K562 (cell line): ENCODE results near the gene DTNB.

Experiments
- YY1 ChIP-seq, 3 experiments: IDR thresholded peaks; 2 replicates each; pipeline ENCODE4 v1.6.1; 2011; ENCODE audit warnings: low read length in 2 of 3, mild to moderate bottlenecking in 2 of 3, moderate library complexity in 2 of 3, borderline replicate concordance in 1 of 3, control low read depth in 1 of 3, low read depth in 1 of 3; ENCODE audit not compliant: insufficient read depth in 3 of 3, insufficient replicate concordance in 2 of 3, control insufficient read depth in 1 of 3, insufficient read length in 1 of 3; ENCODE audit errors: extremely low read depth in 1 of 3
- TF ChIP-seq, protein P1 (sequence below), 3 experiments: IDR thresholded peaks in 2 of 3; conservative IDR thresholded peaks in 1 of 3; 2 replicates each; pipeline ENCODE4 v1.5.1; 2011 to 2012; ENCODE audit warnings: low read length in 3 of 3, mild to moderate bottlenecking in 3 of 3, control low read depth in 2 of 3, improper control_type of control experiment in 1 of 3, inconsistent platforms in 1 of 3, low read depth in 1 of 3, mixed read lengths in 1 of 3, moderate library complexity in 1 of 3; ENCODE audit not compliant: insufficient read depth in 2 of 3

GRCh38 chr2:25366629-25367028, 306.7 kb downstream of the DTNB start:
- TF ChIP-seq YY1 (IDR thresholded peaks at IDR 0.05; ENCODE audit: borderline replicate concordance in 1 of 3, control insufficient read depth in 1 of 3, extremely low read depth in 1 of 3, insufficient read depth in 3 of 3, insufficient read length in 1 of 3, insufficient replicate concordance in 2 of 3, low read depth in 1 of 3, low read length in 2 of 3) = no peak
- TF ChIP-seq, protein P1, sequence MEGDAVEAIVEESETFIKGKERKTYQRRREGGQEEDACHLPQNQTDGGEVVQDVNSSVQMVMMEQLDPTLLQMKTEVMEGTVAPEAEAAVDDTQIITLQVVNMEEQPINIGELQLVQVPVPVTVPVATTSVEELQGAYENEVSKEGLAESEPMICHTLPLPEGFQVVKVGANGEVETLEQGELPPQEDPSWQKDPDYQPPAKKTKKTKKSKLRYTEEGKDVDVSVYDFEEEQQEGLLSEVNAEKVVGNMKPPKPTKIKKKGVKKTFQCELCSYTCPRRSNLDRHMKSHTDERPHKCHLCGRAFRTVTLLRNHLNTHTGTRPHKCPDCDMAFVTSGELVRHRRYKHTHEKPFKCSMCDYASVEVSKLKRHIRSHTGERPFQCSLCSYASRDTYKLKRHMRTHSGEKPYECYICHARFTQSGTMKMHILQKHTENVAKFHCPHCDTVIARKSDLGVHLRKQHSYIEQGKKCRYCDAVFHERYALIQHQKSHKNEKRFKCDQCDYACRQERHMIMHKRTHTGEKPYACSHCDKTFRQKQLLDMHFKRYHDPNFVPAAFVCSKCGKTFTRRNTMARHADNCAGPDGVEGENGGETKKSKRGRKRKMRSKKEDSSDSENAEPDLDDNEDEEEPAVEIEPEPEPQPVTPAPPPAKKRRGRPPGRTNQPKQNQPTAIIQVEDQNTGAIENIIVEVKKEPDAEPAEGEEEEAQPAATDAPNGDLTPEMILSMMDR (IDR thresholded peaks at IDR 0.05 in 2 of 3, conservative IDR thresholded peaks at IDR 0.05 in 1 of 3; ENCODE audit: insufficient read depth in 2 of 3, low read depth in 1 of 3, low read length in 3 of 3) = no peak
